ENCODE data around the gene PPP2R2C. TPM values are rescaled to one million over a fixed set of nuclear protein-coding genes. Genes with fewer than 3 reads are reported as not detected.
A peak's percentile ranks its signal among the peaks of the same experiment; 100 is the strongest.

Gene PPP2R2C
- total and polyA plus RNA-seq, 11 donors: 0.22 to 20.0 (median 6.8) TPM

GRCh38 chr4:6290769-6291547 is 181.5 kb downstream of the PPP2R2C start:
- WGBS, 4 donors: 80 to 89% (median 87%) methylated on average over 19 to 25 of the region's 25 CpGs
- no peak for TF ChIP-seq POLR2A (IDR thresholded peaks at IDR 0.05)
- no peak for TF ChIP-seq CTCF (IDR thresholded peaks at IDR 0.05)

GRCh38 chr4:6290256-6290655 is 182.2 kb downstream of the PPP2R2C start:
- intact Hi-C loops (cut with DNase I): no loop called here
- no peaks in the 10 kb centered on the region for H3K9me3 ChIP-seq
- WGBS, 4 donors: 92 to 97% (median 95%) methylated on average over 7 of the region's 7 CpGs
- ATAC-seq: no peak
- DNase-seq: peak in 1 of 5 donors; percentile 25
- H3K4me3 ChIP-seq: no peak overlapping the region
- TF ChIP-seq POLR2A (IDR thresholded peaks at IDR 0.05) (no peak), CTCF (IDR thresholded peaks at IDR 0.05) (no peak)
- no peak overlapping the region for H3K27ac ChIP-seq
- no peaks in the 10 kb centered on the region for H3K27me3 ChIP-seq
- H3K4me1 ChIP-seq: peaks cover 0 to 6% (median 0%) of the 10 kb centered on the region in 12 donors
- peaks cover 0 to 89% (median 75%) of the 10 kb centered on the region in 9 donors for H3K36me3 ChIP-seq

More at GRCh38 chr4:6290769-6291547, 181.5 kb downstream of the PPP2R2C start:
- Histone ChIP-seq H3K27me3 (no peaks in the 10 kb centered on the region), H3K36me3 (peaks cover 0 to 91% (median 80%) of the 10 kb centered on the region in 9 donors), H3K4me1 (peaks cover 0 to 6% (median 0%) of the 10 kb centered on the region in 12 donors), H3K4me3 (no peak overlapping the region), H3K9me3 (no peaks in the 10 kb centered on the region), H3K27ac (no peak overlapping the region)
- intact Hi-C loops (cut with DNase I): no loop called here
- ATAC-seq (no peak), DNase-seq (peak in 1 of 5 donors; percentile 56)

GRCh38 chr4:6288871-6289270 is 183.5 kb downstream of the PPP2R2C start:
- 94 to 95% (median 95%) methylated on average over 15 of the region's 15 CpGs for WGBS, 4 donors
- DNase-seq: no peak

More at GRCh38 chr4:6288871-6289270, 183.5 kb downstream of the PPP2R2C start:
- Histone ChIP-seq H3K4me3 (no peak overlapping the region), H3K4me1 (peaks cover 0 to 6% (median 0%) of the 10 kb centered on the region in 12 donors), H3K36me3 (peaks cover 0 to 86% (median 68%) of the 10 kb centered on the region in 9 donors), H3K27me3 (no peaks in the 10 kb centered on the region), H3K9me3 (no peaks in the 10 kb centered on the region), H3K27ac (no peak overlapping the region)
- ATAC-seq: no peak
- TF ChIP-seq CTCF (IDR thresholded peaks at IDR 0.05) (no peak), POLR2A (IDR thresholded peaks at IDR 0.05) (no peak)
- intact Hi-C loops (cut with DNase I): no loop called here

All from heart left ventricle (tissue), 16 donors.